ENCODE measurements around the gene HCFC1. TPM values are rescaled to one million over a fixed set of nuclear protein-coding genes. Genes with fewer than 3 reads are reported as not detected.
A peak's percentile ranks its signal among the peaks of the same experiment; 100 is the strongest.

The HCFC1 gene
- total and polyA plus RNA-seq, 9 of the 15 experiments (the other 6 are each of a cell fraction or from before 2014, with no cell fraction given): 2.8 to 133 (median 17.1) TPM

DNA sequence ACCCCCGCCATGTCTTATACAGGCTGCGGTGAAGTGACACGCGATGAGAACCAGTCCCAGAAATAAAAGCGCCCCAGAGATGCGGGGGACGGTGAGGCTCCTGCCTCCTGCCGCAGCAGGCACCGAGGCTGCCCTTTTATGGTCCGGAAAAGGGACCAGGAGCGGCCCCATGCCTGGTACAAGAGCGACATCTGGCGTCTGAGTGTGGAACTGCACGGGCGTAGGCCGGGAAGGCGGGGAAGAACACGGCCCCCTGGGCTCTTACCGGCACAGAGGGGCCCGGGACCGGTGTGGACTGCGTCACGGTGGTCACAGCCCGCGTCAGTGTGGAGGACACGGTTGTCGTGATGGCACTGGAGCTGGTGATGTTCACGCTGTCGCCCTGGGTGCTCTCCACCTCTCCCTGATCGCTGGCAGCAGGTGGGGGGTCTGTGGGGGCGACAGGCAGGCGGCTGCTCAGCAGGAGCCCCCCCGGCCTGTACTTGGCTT lies 18.2 kb downstream of the HCFC1 start (continued):
- TF ChIP-seq, protein P1, sequence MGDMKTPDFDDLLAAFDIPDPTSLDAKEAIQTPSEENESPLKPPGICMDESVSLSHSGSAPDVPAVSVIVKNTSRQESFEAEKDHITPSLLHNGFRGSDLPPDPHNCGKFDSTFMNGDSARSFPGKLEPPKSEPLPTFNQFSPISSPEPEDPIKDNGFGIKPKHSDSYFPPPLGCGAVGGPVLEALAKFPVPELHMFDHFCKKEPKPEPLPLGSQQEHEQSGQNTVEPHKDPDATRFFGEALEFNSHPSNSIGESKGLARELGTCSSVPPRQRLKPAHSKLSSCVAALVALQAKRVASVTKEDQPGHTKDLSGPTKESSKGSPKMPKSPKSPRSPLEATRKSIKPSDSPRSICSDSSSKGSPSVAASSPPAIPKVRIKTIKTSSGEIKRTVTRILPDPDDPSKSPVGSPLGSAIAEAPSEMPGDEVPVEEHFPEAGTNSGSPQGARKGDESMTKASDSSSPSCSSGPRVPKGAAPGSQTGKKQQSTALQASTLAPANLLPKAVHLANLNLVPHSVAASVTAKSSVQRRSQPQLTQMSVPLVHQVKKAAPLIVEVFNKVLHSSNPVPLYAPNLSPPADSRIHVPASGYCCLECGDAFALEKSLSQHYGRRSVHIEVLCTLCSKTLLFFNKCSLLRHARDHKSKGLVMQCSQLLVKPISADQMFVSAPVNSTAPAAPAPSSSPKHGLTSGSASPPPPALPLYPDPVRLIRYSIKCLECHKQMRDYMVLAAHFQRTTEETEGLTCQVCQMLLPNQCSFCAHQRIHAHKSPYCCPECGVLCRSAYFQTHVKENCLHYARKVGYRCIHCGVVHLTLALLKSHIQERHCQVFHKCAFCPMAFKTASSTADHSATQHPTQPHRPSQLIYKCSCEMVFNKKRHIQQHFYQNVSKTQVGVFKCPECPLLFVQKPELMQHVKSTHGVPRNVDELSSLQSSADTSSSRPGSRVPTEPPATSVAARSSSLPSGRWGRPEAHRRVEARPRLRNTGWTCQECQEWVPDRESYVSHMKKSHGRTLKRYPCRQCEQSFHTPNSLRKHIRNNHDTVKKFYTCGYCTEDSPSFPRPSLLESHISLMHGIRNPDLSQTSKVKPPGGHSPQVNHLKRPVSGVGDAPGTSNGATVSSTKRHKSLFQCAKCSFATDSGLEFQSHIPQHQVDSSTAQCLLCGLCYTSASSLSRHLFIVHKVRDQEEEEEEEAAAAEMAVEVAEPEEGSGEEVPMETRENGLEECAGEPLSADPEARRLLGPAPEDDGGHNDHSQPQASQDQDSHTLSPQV (IDR thresholded peaks at IDR 0.05): 0 out of 2 replicates have a peak, but pooled peaks have one; percentile 41
- TF ChIP-seq TRIM28 (IDR thresholded peaks at IDR 0.05) (no peak), SAFB (IDR thresholded peaks at IDR 0.05; ENCODE audit: borderline replicate concordance, low read depth, low read length) (no peak), NR2C1 (IDR thresholded peaks at IDR 0.05) (no peak), NR2C1 (tag; IDR thresholded peaks at IDR 0.05) (no peak), YY1 (IDR thresholded peaks at IDR 0.05; ENCODE audit: borderline replicate concordance in 1 of 3, control insufficient read depth in 1 of 3, extremely low read depth in 1 of 3, insufficient read depth in 3 of 3, insufficient read length in 1 of 3, insufficient replicate concordance in 2 of 3, low read depth in 1 of 3, low read length in 2 of 3) (peak in 1 of 3 experiments; percentile 47), STAG1 (CRISPR knock-in tag; IDR thresholded peaks at IDR 0.05; ENCODE audit: borderline replicate concordance) (peak; percentile 87; the same call in 1 of the 2 replicates), SETDB1 (IDR thresholded peaks at IDR 0.05; ENCODE audit: low read length) (no peak), ZBTB7A (IDR thresholded peaks at IDR 0.05; ENCODE audit: borderline replicate concordance, control insufficient read depth, low read depth, low read length) (peak; percentile 41; the same call in 1 of the 2 replicates)
- TF ChIP-seq, protein P2, sequence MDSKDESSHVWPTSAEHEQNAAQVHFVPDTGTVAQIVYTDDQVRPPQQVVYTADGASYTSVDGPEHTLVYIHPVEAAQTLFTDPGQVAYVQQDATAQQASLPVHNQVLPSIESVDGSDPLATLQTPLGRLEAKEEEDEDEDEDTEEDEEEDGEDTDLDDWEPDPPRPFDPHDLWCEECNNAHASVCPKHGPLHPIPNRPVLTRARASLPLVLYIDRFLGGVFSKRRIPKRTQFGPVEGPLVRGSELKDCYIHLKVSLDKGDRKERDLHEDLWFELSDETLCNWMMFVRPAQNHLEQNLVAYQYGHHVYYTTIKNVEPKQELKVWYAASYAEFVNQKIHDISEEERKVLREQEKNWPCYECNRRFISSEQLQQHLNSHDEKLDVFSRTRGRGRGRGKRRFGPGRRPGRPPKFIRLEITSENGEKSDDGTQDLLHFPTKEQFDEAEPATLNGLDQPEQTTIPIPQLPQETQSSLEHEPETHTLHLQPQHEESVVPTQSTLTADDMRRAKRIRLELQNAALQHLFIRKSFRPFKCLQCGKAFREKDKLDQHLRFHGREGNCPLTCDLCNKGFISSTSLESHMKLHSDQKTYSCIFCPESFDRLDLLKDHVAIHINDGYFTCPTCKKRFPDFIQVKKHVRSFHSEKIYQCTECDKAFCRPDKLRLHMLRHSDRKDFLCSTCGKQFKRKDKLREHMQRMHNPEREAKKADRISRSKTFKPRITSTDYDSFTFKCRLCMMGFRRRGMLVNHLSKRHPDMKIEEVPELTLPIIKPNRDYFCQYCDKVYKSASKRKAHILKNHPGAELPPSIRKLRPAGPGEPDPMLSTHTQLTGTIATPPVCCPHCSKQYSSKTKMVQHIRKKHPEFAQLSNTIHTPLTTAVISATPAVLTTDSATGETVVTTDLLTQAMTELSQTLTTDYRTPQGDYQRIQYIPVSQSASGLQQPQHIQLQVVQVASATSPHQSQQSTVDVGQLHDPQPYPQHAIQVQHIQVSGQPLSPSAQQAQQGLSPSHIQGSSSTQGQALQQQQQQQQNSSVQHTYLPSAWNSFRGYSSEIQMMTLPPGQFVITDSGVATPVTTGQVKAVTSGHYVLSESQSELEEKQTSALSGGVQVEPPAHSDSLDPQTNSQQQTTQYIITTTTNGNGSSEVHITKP (IDR thresholded peaks at IDR 0.05; ENCODE audit: partially characterized antibody): peak; percentile 15
- TF ChIP-seq, protein P3, sequence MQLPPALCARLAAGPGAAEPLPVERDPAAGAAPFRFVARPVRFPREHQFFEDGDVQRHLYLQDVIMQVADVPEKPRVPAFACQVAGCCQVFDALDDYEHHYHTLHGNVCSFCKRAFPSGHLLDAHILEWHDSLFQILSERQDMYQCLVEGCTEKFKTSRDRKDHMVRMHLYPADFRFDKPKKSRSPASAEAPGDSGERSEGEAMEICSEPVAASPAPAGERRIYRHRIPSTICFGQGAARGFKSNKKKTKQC (CRISPR knock-in tag; IDR thresholded peaks at IDR 0.05): no peak
- TF ChIP-seq, protein P4, sequence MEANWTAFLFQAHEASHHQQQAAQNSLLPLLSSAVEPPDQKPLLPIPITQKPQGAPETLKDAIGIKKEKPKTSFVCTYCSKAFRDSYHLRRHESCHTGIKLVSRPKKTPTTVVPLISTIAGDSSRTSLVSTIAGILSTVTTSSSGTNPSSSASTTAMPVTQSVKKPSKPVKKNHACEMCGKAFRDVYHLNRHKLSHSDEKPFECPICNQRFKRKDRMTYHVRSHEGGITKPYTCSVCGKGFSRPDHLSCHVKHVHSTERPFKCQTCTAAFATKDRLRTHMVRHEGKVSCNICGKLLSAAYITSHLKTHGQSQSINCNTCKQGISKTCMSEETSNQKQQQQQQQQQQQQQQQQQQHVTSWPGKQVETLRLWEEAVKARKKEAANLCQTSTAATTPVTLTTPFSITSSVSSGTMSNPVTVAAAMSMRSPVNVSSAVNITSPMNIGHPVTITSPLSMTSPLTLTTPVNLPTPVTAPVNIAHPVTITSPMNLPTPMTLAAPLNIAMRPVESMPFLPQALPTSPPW (CRISPR knock-in tag; IDR thresholded peaks at IDR 0.05): peak; percentile 59
- TF ChIP-seq, protein P5, sequence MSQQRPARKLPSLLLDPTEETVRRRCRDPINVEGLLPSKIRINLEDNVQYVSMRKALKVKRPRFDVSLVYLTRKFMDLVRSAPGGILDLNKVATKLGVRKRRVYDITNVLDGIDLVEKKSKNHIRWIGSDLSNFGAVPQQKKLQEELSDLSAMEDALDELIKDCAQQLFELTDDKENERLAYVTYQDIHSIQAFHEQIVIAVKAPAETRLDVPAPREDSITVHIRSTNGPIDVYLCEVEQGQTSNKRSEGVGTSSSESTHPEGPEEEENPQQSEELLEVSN (IDR thresholded peaks at IDR 0.05; ENCODE audit: borderline replicate concordance in 1 of 2, extremely low read depth in 1 of 2, insufficient read depth in 1 of 2, insufficient read length in 1 of 2, low read depth in 1 of 2, low read length in 1 of 2, poor library complexity in 1 of 2, severe bottlenecking in 1 of 2): no peak
- TF ChIP-seq, protein P6, sequence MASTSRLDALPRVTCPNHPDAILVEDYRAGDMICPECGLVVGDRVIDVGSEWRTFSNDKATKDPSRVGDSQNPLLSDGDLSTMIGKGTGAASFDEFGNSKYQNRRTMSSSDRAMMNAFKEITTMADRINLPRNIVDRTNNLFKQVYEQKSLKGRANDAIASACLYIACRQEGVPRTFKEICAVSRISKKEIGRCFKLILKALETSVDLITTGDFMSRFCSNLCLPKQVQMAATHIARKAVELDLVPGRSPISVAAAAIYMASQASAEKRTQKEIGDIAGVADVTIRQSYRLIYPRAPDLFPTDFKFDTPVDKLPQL (IDR thresholded peaks at IDR 0.05; ENCODE audit: extremely low read depth, insufficient read length): no peak
